GM19025 (cell line): ENCODE results near the gene ODAD2.

Experiments used
- ATAC-seq: cut with Tn5 transposase; IDR thresholded peaks from one replicate; pipeline ENCODE4 v1.9.1; 2021; ENCODE audit warnings: mild to moderate bottlenecking, low read depth, moderate library complexity; ENCODE audit not compliant: unreplicated experiment

Gene ODAD2

GRCh38 chr10:27783660-27784059, 215.2 kb downstream of the ODAD2 start:
- no peak for ATAC-seq

DNA sequence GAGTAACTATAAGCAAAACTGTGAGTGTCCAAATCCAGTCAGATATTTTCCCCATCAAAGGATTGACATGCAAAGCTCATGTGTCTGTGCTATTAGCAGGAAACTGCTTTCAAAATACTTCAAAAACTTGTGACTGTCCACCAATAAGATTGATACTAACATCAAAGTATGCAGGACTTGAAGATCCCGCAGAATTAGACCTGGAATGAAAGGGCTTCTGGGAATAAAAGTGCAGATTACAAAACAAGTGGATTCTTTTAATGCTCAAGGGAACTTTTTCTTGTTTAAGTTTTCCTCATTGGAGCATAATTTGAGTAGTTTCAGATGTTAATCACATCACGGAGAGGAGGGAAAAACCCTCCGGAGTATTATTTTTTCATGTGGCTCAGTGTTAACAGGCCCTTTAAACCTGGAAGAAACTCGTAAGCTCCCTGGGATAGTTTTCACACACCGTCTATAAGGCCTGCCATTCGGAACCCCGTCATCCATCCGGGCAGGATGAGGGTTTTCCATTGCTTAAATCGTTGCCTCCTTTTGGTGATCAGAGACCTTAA, 219.3 kb downstream of the ODAD2 start:
- no peak for ATAC-seq

GRCh38 chr10:27774831-27775230, 224.0 kb downstream of the ODAD2 start:
- ATAC-seq: no peak

DNA sequence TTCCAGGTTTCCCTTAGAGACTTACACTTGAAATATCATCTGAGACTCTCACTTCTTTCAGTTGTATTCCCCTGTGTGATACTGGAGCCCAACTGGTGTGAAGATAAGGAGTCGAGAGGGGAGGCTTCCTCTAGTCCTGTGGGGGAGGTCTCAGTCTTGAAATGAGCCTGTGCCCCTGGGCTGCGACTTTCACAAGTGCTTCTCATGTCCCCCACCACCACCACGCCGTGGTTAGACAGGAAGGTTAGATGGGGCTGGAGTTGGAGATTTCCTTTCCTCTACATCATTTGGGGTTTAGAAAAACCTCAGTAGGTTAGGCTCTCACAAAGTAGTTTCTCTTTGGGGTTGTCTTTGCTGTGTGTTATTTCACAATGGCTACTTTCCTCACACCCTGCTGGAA, 227.6 kb downstream of the ODAD2 start:
- no peak for ATAC-seq

GRCh38 chr10:27770181-27770580, 228.7 kb downstream of the ODAD2 start:
- ATAC-seq: no peak
